DOHH2 (cell line): ENCODE results near the gene FAM151A.

Experiments
- H3F3A ChIP-seq: fragments of 200-600 bp; sonication (generic), shearing (Covaris generic); 2 replicates; pipeline ENCODE4 v1.6.0; 2016; ENCODE audit warnings: antibody characterized with exemption, mild to moderate bottlenecking; ENCODE audit not compliant: control insufficient read depth, insufficient read depth
- H3K27ac ChIP-seq: fragments of 200-600 bp; sonication (generic); 2 replicates; pipeline ENCODE4 v1.5.1; 2014; ENCODE audit warnings: low read depth, mild to moderate bottlenecking, low read length, moderate library complexity
- H3K27me3 ChIP-seq: fragments of 200-600 bp; sonication (generic); 2 replicates; pipeline ENCODE4 v1.6.1; 2014; ENCODE audit warnings: mild to moderate bottlenecking, low read length, mixed read lengths; ENCODE audit not compliant: control insufficient read depth
- H3K36me3 ChIP-seq: fragments of 200-600 bp; sonication (generic); 2 replicates; pipeline ENCODE4 v1.6.1; 2014; ENCODE audit warnings: mild to moderate bottlenecking, low read length, moderate library complexity, mixed read lengths; ENCODE audit not compliant: control insufficient read depth
- H3K4me1 ChIP-seq: fragments of 200-600 bp; sonication (generic); 2 replicates; pipeline ENCODE4 v1.6.1; 2014; ENCODE audit warnings: mild to moderate bottlenecking, low read length, mixed read lengths; ENCODE audit not compliant: control insufficient read depth
- H3K4me2 ChIP-seq: fragments of 200-600 bp; sonication (generic); 2 replicates; pipeline ENCODE4 v1.6.0; 2014; ENCODE audit warnings: mild to moderate bottlenecking, low read length, moderate library complexity
- H3K4me3 ChIP-seq: fragments of 200-600 bp; sonication (generic); 2 replicates; pipeline ENCODE4 v1.5.1; 2014; ENCODE audit warnings: mild to moderate bottlenecking, low read length, mixed read lengths
- H3K79me2 ChIP-seq: fragments of 200-600 bp; sonication (generic); 2 replicates; pipeline ENCODE4 v1.6.1; 2014; ENCODE audit warnings: mild to moderate bottlenecking, low read length, mixed read lengths; ENCODE audit not compliant: control insufficient read depth
- H3K9me2 ChIP-seq: fragments of 200-600 bp; sonication (generic); replicated peaks from 2 replicates; pipeline ENCODE4 v1.6.1; 2014; ENCODE audit warnings: mild to moderate bottlenecking, low read length, mixed read lengths; ENCODE audit not compliant: control insufficient read depth
- H3K9me3 ChIP-seq: fragments of 200-600 bp; sonication (generic); 2 replicates; pipeline ENCODE4 v1.6.1; 2014; ENCODE audit warnings: antibody characterized with exemption, low read length, mixed read lengths; ENCODE audit not compliant: control insufficient read depth, insufficient read depth
- H4K20me1 ChIP-seq: fragments of 200-600 bp; sonication (generic); 2 replicates; pipeline ENCODE4 v1.6.0; 2014; ENCODE audit warnings: low read depth, mild to moderate bottlenecking, antibody characterized with exemption, low read length, moderate library complexity; ENCODE audit not compliant: control insufficient read depth, insufficient read depth
- EZH2phosphoT487 ChIP-seq: fragments of 200-600 bp; sonication (generic); IDR thresholded peaks from 2 replicates; pipeline ENCODE4 v1.6.1; 2017; ENCODE audit warnings: borderline replicate concordance, mild to moderate bottlenecking, antibody characterized with exemption, low read length, moderate library complexity, mixed read lengths
- TF ChIP-seq, protein P1 (sequence below): fragments of 200-600 bp; sonication (generic); IDR thresholded peaks from one replicate; pipeline ENCODE4 v1.5.1; 2014; ENCODE audit warnings: antibody characterized with exemption, mild to moderate bottlenecking, low read depth, low read length; ENCODE audit not compliant: poor library complexity, severe bottlenecking

The FAM151A gene

DNA sequence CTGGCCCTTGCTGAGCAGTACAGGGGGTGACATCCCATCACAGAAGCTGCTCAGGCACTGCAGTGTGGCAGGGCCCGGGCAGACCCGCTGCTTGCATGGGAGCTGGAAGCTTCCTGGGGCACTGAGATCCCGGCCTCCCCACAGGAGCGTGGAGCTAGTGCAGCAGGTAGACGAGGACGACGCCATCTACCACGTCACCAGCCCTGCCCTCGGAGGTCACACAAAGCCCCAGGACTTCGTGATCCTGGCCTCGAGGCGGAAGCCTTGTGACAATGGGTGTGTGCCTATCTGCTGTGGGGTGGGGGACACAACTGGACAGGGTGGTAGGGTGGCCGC lies 16.4 kb downstream of the FAM151A start:
- Histone ChIP-seq H3K9me2 (no peaks in the 10 kb centered on the region), H3K4me2 (no peak overlapping the region), H3K27me3 (no peaks in the 10 kb centered on the region), H3K9me3 (no peaks in the 10 kb centered on the region), H3K4me3 (no peak overlapping the region), H3K27ac (no peak overlapping the region), H3K79me2 (no peaks in the 10 kb centered on the region), H3F3A (no peaks in the 10 kb centered on the region), H3K36me3 (no peaks in the 10 kb centered on the region), H3K4me1 (no peaks in the 10 kb centered on the region; the same call in 1 of the 2 replicates), H4K20me1 (no peaks in the 10 kb centered on the region)
- no peak for TF ChIP-seq EZH2phosphoT487
- TF ChIP-seq, protein P1, sequence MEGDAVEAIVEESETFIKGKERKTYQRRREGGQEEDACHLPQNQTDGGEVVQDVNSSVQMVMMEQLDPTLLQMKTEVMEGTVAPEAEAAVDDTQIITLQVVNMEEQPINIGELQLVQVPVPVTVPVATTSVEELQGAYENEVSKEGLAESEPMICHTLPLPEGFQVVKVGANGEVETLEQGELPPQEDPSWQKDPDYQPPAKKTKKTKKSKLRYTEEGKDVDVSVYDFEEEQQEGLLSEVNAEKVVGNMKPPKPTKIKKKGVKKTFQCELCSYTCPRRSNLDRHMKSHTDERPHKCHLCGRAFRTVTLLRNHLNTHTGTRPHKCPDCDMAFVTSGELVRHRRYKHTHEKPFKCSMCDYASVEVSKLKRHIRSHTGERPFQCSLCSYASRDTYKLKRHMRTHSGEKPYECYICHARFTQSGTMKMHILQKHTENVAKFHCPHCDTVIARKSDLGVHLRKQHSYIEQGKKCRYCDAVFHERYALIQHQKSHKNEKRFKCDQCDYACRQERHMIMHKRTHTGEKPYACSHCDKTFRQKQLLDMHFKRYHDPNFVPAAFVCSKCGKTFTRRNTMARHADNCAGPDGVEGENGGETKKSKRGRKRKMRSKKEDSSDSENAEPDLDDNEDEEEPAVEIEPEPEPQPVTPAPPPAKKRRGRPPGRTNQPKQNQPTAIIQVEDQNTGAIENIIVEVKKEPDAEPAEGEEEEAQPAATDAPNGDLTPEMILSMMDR, result no peak

DNA sequence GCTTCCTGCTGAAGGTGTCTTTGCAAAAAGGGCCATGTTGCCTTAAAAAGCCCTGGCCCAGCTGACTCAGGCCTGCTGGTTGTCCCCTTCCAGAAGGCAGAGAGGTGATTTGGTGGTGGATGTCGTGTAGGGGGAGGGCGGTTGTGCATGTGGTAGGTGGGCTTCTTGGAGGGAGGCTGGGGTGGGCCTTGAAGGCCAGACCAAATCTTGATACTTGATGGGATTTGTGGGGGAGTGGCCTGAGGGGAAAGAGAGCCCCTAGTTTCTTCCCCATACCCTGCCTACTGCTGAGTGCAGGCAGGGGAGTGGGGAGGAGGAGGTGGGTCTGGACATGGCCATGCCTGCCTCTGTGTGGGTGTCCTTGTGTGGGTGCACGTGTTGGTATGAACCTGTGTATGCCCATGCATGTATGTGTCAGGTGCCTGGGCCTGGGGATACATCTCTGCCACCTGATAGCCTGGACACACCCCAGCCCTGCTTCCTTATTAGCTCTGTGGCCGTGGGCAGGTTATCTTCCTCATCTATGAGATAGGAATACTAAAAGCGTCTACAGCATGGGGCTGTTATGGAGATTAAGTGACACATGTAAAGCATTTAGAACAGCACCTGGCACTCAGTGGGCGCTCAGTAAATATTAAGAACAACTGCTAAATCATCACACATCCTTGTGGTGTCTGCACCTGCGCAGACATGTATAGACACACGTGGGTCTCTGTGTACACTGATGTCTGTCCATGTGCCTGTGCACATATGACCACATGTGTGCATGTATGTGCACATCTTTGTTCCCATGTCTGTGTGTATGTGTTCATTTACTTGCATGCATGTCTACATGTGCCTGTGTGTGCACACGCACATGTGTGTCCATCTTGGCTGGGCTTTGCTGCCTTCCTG lies 17.0 kb downstream of the FAM151A start:
- Histone ChIP-seq H3K9me2 (no peaks in the 10 kb centered on the region), H3K36me3 (no peaks in the 10 kb centered on the region), H3K27me3 (no peaks in the 10 kb centered on the region), H3K4me3 (no peak overlapping the region), H3K4me2 (no peak overlapping the region), H3K9me3 (no peaks in the 10 kb centered on the region), H3F3A (no peaks in the 10 kb centered on the region), H3K27ac (no peak overlapping the region), H3K4me1 (no peaks in the 10 kb centered on the region; the same call in 1 of the 2 replicates), H4K20me1 (no peaks in the 10 kb centered on the region), H3K79me2 (no peaks in the 10 kb centered on the region)
- TF ChIP-seq EZH2phosphoT487, result no peak
- TF ChIP-seq, protein P1, result no peak

DNA sequence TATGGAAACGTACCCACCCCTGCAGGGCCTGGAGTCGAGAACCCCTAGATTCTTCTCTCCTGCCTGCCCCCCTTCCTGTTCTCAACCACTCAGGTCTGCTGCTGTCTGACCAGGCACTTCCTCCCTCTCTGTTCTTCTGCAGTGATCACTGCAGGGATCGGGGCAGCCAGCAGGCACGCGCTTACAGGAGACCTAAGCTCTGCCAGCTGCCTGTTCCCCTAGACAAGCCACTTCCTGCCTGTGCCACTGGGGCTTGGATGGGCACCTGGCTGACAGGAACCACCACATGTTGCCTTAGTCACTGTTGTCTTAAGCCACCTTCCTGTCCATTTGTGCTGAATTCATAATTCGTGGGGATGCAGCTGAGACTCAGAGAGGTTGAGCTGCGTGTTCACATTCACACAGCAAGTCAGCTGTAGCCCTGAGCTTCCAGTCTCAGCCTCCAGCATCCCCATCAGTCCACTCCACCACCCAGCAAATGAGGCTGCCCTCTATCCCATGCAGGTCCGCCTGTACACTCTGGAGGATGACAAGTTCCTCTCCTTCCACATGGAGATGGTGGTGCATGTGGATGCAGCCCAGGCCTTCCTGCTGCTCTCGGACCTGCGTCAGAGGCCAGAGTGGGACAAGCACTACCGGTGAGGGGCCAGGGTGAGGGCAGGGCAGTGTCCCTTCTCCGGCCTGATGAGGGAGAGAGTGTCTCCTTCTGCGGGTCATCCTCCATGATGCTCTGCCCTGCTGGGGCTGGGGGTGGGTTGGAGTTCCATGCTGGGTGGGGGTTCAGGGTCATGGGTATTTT lies 18.6 kb downstream of the FAM151A start:
- Histone ChIP-seq H3K27ac (no peak overlapping the region), H3K4me2 (no peak overlapping the region)
- TF ChIP-seq EZH2phosphoT487, result no peak
- TF ChIP-seq, protein P1, result no peak

More for the DNA sequence above, 18.6 kb downstream of the FAM151A start:
- no peak overlapping the region for H3K4me3 ChIP-seq
- no peaks in the 10 kb centered on the region for H3K79me2 ChIP-seq
- H3K9me2 ChIP-seq, result no peaks in the 10 kb centered on the region
- no peaks in the 10 kb centered on the region for H3K27me3 ChIP-seq
- H3K4me1 ChIP-seq, result no peaks in the 10 kb centered on the region; the same call in 1 of the 2 replicates
- H3F3A ChIP-seq, result no peaks in the 10 kb centered on the region
- H3K36me3 ChIP-seq, result no peaks in the 10 kb centered on the region
- H3K9me3 ChIP-seq, result no peaks in the 10 kb centered on the region
- H4K20me1 ChIP-seq, result no peaks in the 10 kb centered on the region
